NCI-H1930 (cell line): Measurements from ENCODE around the gene ACP1.

Experiments used
- DNase-seq, 2 experiments: peaks; one replicate each; lab custom pipeline; 2025; lab: John Stamatoyannopoulos, UW

The ACP1 gene

GRCh38 chr2:255195-255594 is 9.6 kb upstream of the ACP1 start:
- no peak for DNase-seq

DNA sequence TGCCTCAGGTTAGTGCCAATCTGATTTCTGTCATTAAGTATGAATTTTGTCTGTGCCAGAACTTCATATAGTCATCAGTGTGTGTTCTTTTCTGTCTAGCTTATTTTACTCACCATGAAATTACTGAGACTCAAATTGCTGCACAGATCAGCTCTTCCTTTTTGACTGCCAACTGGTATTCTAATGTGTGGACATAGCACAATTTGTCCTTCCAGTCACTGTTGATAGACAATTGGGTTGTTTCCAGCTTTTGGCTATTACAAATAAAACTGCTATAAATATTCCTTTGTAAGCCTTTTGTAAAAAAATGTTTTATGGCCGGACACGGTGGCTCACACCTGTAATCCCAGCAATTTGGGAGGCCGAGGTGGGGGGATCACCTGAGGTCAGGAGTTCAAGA is 8.7 kb upstream of the ACP1 start:
- no peak for DNase-seq

DNA sequence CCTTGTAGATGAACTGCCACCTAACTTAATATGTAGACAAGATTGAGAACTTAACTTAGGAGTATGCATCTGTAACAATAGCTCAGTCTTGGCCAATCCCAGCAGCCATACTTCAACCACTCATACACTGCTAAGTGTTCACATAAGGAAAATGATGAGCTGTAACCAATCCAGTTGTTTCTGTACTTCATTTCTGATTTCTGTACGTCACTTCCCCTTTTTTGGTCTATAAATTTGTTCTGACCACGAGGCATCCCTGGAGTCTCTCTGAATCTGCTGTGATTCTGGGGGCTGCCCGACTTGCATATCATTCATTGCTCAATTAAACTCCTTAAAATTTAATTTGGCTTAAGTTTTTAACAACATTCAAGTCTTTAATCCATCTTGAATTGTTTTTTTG is 7.3 kb upstream of the ACP1 start:
- DNase-seq, result no peak

DNA sequence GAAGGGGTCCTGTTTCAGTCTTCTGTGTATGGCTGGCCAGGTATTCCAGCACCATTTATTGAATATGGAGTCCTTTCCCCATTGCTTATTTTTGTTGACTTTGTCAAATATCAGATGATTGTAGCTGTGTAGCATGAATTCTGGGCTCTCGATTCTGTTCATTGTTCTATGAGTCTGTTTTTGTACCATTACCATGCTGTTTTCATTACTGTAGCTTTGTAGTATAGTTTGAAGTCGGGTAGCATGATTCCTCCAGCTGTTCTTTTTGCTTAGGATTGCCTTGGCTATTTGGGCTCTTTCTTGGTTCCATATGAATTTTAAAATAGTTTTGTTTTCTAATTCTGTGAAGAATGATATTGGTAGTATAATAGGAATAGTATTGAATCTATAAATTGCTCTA is 6.9 kb upstream of the ACP1 start:
- no peak for DNase-seq

GRCh38 chr2:258933-259332 is 5.8 kb upstream of the ACP1 start:
- no peak for DNase-seq

GRCh38 chr2:259789-260331 is 4.9 kb upstream of the ACP1 start:
- DNase-seq, result no peak

- DNase-seq, result no peak
These were observed 4.1 kb upstream of the ACP1 start for GRCh38 chr2:260507-261161.

- DNase-seq, result no peak
These were observed 2.6 kb upstream of the ACP1 start for GRCh38 chr2:262117-262516.

GRCh38 chr2:263022-263738 is 1.6 kb upstream of the ACP1 start:
- DNase-seq, result no peak

DNA sequence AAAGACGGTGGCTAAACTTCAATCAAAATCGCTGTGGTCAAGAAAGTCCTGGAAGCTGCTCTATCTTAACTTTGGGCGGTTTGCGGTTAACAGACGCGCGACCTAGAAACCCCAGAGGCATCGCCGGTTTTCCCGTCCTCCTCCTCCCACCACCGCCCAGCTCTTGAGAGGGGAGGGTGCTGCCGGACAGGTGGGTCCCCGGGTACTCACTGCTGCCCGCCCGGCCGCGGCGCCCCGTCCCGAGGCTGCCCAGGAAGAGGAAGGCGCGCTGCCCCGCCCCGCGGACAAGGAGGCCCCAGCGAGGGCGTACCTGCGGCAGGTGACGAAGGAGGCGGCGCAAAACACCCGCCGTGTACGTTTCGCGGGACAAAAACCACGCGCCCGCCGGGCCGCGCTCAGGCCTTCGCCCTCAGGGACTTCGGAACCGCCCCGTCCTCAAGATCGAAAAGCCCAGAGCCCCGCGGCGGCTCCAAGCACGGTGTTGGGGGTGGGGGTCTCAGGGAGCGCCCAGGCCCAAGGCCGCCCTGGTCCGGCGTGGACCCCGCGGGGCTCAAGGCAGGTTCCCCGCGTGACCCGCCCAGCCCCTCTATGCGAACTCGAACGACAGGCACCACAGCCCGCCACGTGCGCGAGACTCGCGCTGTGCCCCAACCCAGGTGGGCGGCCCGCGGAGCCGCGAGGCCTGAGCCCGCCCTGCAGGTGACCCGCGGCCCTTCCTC is 814 bp upstream of the ACP1 start, which contains the start of gene SH3YL1:
Gene SH3YL1 (minus strand): TSS at position 259 of the 719 bp plus-strand sequence. CDS start 48 bp downstream, at position 211.
- no peak for DNase-seq

DNA sequence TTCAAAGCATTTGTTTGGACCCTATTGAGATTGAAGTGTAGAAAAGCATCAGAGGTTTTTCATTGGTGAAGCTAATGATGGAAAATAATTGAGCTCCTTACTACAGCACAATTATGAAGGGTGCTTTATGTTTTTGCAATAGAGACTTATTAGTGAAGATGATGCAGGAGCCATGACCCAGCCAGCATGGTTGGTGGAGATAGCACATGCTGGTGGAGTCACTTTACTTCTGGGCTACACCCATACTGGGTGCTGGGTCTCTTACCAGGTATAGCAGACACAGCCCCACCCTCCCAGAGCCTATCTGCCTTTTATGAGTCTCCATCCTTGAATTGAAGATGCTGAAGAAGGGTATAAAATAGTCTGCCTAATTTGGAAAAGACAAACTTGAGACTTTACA is 3.6 kb downstream of the ACP1 start:
- DNase-seq, result no peak

DNA sequence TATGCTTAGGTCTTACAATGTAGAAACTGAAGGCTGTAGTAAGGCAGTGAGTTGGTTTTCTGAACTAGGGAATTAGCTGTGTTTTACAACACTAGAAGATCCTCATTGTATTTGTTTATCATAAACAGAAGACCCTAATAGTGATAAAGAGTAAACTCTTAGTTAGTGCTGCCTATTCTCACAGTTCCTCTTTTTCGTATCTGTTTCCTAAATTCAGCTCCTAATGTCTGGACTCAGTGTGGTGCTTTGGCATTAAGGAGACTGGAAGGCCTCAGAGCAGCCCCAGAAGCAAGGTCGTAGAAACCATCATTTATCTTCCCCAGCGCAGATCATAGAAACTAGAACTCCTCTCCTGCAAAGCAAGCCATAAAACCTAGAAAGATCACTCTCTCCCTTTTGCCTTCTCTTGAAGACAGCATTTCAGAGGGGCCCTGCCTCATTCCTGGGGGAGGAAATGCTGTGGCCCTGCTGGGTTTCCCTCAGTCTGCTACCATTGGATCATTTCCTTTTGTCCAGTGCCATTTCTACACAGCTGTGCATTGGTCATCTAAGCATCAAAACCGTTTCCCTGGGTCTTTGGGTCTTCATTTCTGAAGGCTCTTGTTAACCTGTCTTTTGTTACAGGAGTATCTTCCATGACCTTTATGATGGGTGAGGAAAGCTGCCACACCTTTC is 4.7 kb downstream of the ACP1 start:
- no peak for DNase-seq

DNA sequence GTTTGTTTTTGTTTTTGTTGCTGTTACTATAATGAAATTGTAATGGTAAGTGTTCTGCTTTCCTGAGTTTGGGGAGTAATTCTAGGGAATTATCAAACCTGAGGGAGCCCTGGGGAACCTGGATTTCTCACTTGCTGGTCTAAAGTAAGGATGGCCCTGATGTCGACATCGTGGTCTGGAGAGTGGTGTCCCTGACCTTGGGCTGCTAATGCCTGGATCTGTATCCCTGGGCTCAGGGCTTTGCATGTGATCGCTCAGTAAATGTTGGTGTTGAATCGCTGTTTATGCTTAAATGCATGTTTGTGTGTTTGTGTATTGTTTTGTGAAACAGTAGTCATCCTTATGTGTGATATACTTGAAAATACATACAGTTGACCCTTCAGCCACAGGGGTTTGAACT is 6.1 kb downstream of the ACP1 start:
- no peak for DNase-seq

DNA sequence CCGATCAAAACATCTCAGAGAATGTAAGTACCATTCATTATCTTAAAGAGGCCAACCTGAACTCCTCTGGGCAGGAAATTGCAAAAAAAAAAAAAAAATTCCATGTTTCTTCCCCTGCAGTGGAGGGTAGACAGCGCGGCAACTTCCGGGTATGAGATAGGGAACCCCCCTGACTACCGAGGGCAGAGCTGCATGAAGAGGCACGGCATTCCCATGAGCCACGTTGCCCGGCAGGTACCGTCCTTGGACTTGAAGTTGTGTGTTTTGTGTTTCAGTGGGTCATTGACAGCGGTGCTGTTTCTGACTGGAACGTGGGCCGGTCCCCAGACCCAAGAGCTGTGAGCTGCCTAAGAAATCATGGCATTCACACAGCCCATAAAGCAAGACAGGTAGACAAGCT is 7.2 kb downstream of the ACP1 start:
- no peak for DNase-seq

GRCh38 chr2:273333-273732 is 8.6 kb downstream of the ACP1 start:
- DNase-seq, result no peak

GRCh38 chr2:274503-274902 is 9.8 kb downstream of the ACP1 start:
- DNase-seq, result no peak

DNA sequence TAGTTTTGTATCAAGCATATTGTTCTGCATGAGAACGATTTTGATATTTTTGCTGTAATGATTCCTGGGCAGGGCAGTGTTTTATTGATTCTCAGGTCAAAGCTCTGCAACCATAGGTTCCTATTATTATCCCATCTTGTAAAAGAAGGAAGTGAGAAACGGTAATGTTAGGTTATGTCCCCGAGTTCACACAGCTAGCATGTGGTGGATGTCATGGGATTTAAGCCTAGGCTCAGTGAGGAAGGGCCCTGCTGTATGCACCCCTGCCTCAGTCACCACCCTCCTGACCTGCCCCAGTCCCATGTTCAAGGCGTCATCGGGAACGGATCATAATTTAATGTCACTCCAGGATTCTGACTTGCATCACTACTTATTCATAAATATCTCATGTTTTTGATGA is 10.7 kb downstream of the ACP1 start:
- no peak for DNase-seq

DNA sequence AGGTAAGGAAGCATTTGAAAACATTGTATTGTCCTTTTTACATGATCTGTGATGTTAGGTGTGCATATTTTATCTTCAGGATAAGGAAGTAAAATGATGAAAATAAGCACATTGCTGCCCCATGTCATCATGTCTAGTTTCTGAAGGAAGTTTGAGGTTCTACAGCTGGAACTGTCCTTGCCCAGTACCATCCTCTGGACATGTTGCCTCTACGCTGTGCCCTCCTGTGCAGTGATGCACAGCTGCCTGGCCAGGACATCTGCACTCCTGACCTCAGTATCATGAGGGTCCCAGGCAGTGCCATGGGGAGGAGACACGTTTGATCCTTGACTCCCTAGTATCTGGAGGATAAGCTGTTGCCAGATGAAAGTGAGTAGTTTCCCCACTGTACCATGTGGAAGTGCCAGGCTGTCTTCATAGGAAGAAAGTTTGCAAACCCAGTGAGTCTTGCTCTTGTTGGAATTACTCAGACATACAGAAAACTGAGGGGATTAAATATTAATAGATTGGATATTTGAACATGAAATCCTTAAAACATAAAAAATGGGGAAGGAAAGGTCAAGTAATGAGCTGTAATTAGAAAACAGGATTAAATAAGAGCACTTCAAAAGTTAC is 13.7 kb downstream of the ACP1 start:
- no peak for DNase-seq

GRCh38 chr2:278927-279320 is 14.2 kb downstream of the ACP1 start:
- DNase-seq, result no peak

DNA sequence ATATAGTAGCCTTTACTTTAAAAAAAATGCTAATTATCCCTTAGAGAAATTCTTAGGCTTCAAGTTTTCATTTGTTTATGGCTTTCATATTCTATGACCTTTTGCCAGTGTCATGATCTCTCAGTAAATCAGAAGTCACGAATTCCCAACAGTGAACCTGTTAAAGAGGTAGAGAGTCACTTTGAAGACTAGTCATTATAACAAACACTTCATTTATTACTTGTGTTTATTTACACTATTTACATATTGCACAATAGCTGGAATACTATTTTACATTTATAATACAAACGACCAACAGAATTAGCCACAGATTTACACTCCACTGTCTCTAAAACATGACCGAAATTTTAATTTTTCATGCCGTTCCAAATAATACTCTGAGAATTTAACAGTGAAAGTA is 14.6 kb downstream of the ACP1 start:
- DNase-seq, result no peak

GRCh38 chr2:279956-280649 is 15.4 kb downstream of the ACP1 start:
- no peak for DNase-seq
